HG03354 (cell line): ENCODE measurements around the gene SOCS7.

Experiments used
- ATAC-seq: cut with Tn5 transposase; IDR thresholded peaks from one replicate; pipeline ENCODE4 v1.9.1; 2021; ENCODE audit warnings: mild to moderate bottlenecking; ENCODE audit not compliant: unreplicated experiment, poor library complexity, severe bottlenecking

The SOCS7 gene

GRCh38 chr17:38334480-38335364, 16.9 kb upstream of the SOCS7 start:
- no peak for ATAC-seq

GRCh38 chr17:38336838-38337237, 14.8 kb upstream of the SOCS7 start:
- ATAC-seq = no peak

GRCh38 chr17:38338053-38338452, 13.6 kb upstream of the SOCS7 start:
- ATAC-seq = no peak

GRCh38 chr17:38338535-38338934, 13.1 kb upstream of the SOCS7 start:
- ATAC-seq = no peak

- ATAC-seq = no peak
Measured at GRCh38 chr17:38339891-38340290, 11.8 kb upstream of the SOCS7 start.

GRCh38 chr17:38341035-38341721, 10.5 kb upstream of the SOCS7 start:
- ATAC-seq = no peak

GRCh38 chr17:38342886-38343607, 8.6 kb upstream of the SOCS7 start:
- no peak for ATAC-seq

- no peak for ATAC-seq
Measured at GRCh38 chr17:38343608-38344419, 7.8 kb upstream of the SOCS7 start, which contains the start of gene GPR179. GPR179 (minus strand) TSS chr17:38343956; CDS start chr17:38343789, 167 bp downstream.

- no peak for ATAC-seq
Measured at GRCh38 chr17:38344420-38344745, 7.3 kb upstream of the SOCS7 start.

GRCh38 chr17:38345743-38346142, 5.9 kb upstream of the SOCS7 start:
- no peak for ATAC-seq

- ATAC-seq = peak; percentile 44
Measured at GRCh38 chr17:38349097-38349730, 2.4 kb upstream of the SOCS7 start.

- ATAC-seq = no peak
Measured at GRCh38 chr17:38350035-38350434, 1.6 kb upstream of the SOCS7 start.

- ATAC-seq = peak; percentile 21
Measured at GRCh38 chr17:38352245-38353085, 821 bp downstream of the SOCS7 start.

- ATAC-seq = no peak
Measured at GRCh38 chr17:38353086-38353604, 1.5 kb downstream of the SOCS7 start.

- ATAC-seq = no peak
Measured at GRCh38 chr17:38353668-38354067, 2.0 kb downstream of the SOCS7 start.

GRCh38 chr17:38354466-38354865, 2.8 kb downstream of the SOCS7 start:
- no peak for ATAC-seq

- ATAC-seq = no peak
Measured at GRCh38 chr17:38355251-38355650, 3.6 kb downstream of the SOCS7 start.

GRCh38 chr17:38357486-38358123, 6.0 kb downstream of the SOCS7 start:
- no peak for ATAC-seq
